Naive thymus-derived CD4-positive, alpha-beta T cell (primary cell): ENCODE measurements around the gene IRX3. TPM values are rescaled to one million over a fixed set of nuclear protein-coding genes. Genes with fewer than 3 reads are reported as not detected.

Source experiments
- ATAC-seq: fragments of 150-1000 bp; cut with Tn5 transposase; 2 replicates; pipeline ENCODE4 v1.10.0; 2021; ENCODE audit warnings: mild to moderate bottlenecking, moderate library complexity
- CTCF ChIA-PET: fragments of 350-600 bp; sonication (Branson Sonifier 250); formaldehyde crosslinking; loops from one replicate; lab custom pipeline; 2021; ENCODE audit warnings: antibody characterized with exemption; lab: Charles Lee
- POLR2A ChIA-PET: fragments of 350-600 bp; sonication (Branson Sonifier 250); formaldehyde crosslinking; loops from one replicate; lab custom pipeline; 2021; ENCODE audit warnings: antibody characterized with exemption, inconsistent platforms; lab: Charles Lee
- DNase-seq, 9 donors: peaks; one replicate each; pipeline versions ENCODE4 v3.0.0 to v3.0.0-alpha.2; 2020 to 2022; ENCODE audit warnings: mixed read lengths in 1 of 9
- H3K27ac ChIP-seq: one replicate; pipeline ENCODE4 v1.7.0; 2013; ENCODE audit warnings: mild to moderate bottlenecking, low read depth, low read length, moderate library complexity
- H3K27me3 ChIP-seq, 2 donors: one replicate each; pipeline ENCODE4 v1.7.0; 2013; ENCODE audit warnings: low read length in 2 of 2, mild to moderate bottlenecking in 2 of 2, moderate library complexity in 2 of 2; ENCODE audit not compliant: control insufficient read depth in 2 of 2, insufficient read depth in 2 of 2
- H3K36me3 ChIP-seq, 3 experiments: 1 replicate in 2 of 3; 2 replicates in 1 of 3; pipeline ENCODE4 v1.7.0; 2013; ENCODE audit warnings: low read length in 3 of 3, mild to moderate bottlenecking in 3 of 3, moderate library complexity in 1 of 3; ENCODE audit not compliant: insufficient read depth in 3 of 3, control insufficient read depth in 2 of 3
- H3K4me1 ChIP-seq, 2 donors: one replicate each; pipeline ENCODE4 v1.7.0; 2013; ENCODE audit warnings: low read length in 2 of 2, mild to moderate bottlenecking in 2 of 2, moderate library complexity in 1 of 2; ENCODE audit not compliant: control insufficient read depth in 2 of 2, insufficient read depth in 2 of 2
- H3K4me3 ChIP-seq: 2 replicates; pipeline ENCODE4 v1.7.0; 2013; ENCODE audit warnings: mild to moderate bottlenecking, low read length
- H3K9me3 ChIP-seq, 3 experiments: 1 replicate in 2 of 3; 2 replicates in 1 of 3; pipeline ENCODE4 v1.7.0; 2013; ENCODE audit warnings: low read length in 3 of 3; ENCODE audit not compliant: control insufficient read depth in 2 of 3
- H3K27ac Mint-ChIP-seq, 9 donors: one replicate each; pipeline ENCODE4 v1.8.0; 2020 to 2022; ENCODE audit warnings: mixed read lengths in 9 of 9, mild to moderate bottlenecking in 8 of 9, moderate library complexity in 5 of 9, inconsistent platforms in 2 of 9
- H3K27me3 Mint-ChIP-seq, 5 donors: one replicate each; pipeline ENCODE4 v1.8.0; 2021 to 2022; ENCODE audit warnings: mixed read lengths in 5 of 5, mild to moderate bottlenecking in 1 of 5
- H3K36me3 Mint-ChIP-seq, 5 donors: one replicate each; pipeline ENCODE4 v1.8.0; 2020 to 2022; ENCODE audit warnings: mixed read lengths in 5 of 5, mild to moderate bottlenecking in 3 of 5, inconsistent platforms in 1 of 5
- H3K4me1 Mint-ChIP-seq, 7 donors: one replicate each; pipeline ENCODE4 v1.8.0; 2020 to 2022; ENCODE audit warnings: mixed read lengths in 7 of 7, mild to moderate bottlenecking in 3 of 7, inconsistent platforms in 1 of 7
- H3K4me3 Mint-ChIP-seq, 10 donors: one replicate each; pipeline ENCODE4 v1.8.0; 2020 to 2022; ENCODE audit warnings: mild to moderate bottlenecking in 10 of 10, mixed read lengths in 10 of 10, moderate library complexity in 6 of 10, inconsistent platforms in 2 of 10
- H3K9me3 Mint-ChIP-seq, 11 donors: one replicate each; pipeline ENCODE4 v1.8.0; 2020 to 2022; ENCODE audit warnings: mixed read lengths in 11 of 11, mild to moderate bottlenecking in 4 of 11, inconsistent platforms in 1 of 11, moderate library complexity in 1 of 11
- intact Hi-C, 2 donors: fragments of 100-400 bp; cut with micrococcal nuclease; formaldehyde crosslinking; loops; one replicate each; pipeline ENCODE4 v1.15.1; 2023
- polyA plus RNA-seq, 2 donors: library from polyadenylated mRNA; unstranded; fragments of 300-500 nt; fragmentation: Illumina TruSeq; gene quantifications; one replicate each; pipeline ENCODE4 v1.2.3, GENCODE V29; 2021
- total RNA-seq, 6 experiments: library from RNA in 5 of 6; stranded (reverse) in 5 of 6; gene quantifications; 1 replicate in 5 of 6; 2 replicates in 1 of 6; pipeline ENCODE4 v1.2.3 and lab custom pipeline; 2021 to 2026

Gene IRX3
- 1 to 10 TPM in 1 of 5 experiments, not detected in 4; 3.2 TPM for total RNA-seq
- not detected for polyA plus RNA-seq
- not detected for total RNA-seq (lab: John Stamatoyannopoulos, UW)

GRCh38 chr16:54286366-54287130, at the start of gene IRX3:
TSS of gene IRX3 (minus strand) at chr16:54286787. CDS start at chr16:54286050, 737 bp downstream.
- peak within 1 kb of the TSS; percentile 38 to 90 (median 75) for H3K4me3 Mint-ChIP-seq
- DNase-seq (peak in 1 of 9 donors; percentile 41), ATAC-seq (no peak)
- peaks cover 0 to 6% (median 0%) of the 10 kb centered on the region in 11 donors for H3K9me3 Mint-ChIP-seq
- peaks cover 46 to 78% (median 67%) of the 10 kb centered on the region in 5 donors for H3K27me3 Mint-ChIP-seq
- H3K36me3 Mint-ChIP-seq, result peaks cover 0 to 16% (median 0%) of the 10 kb centered on the region in 5 donors
- H3K27me3 ChIP-seq, result no peaks in the 10 kb centered on the region
- peaks cover 19 to 51% (median 34%) of the 10 kb centered on the region in 7 donors for H3K4me1 Mint-ChIP-seq
- no peak within 1 kb of the TSS for H3K27ac ChIP-seq
- ChIA-PET POLR2A (no interaction called here), CTCF (no interaction called here)
- intact Hi-C loops, result loop anchor here in 1 of 2 donors (1.0 to 10.0 kb wide), 4 partner anchors 339 to 1908 kb away; partner anchors contain the start of genes GNAO1 and IRX5
- no peaks in the 10 kb centered on the region for H3K4me1 ChIP-seq
- H3K9me3 ChIP-seq, result no peaks in the 10 kb centered on the region
- H3K4me3 ChIP-seq, result no peak within 1 kb of the TSS
- no peaks in the 10 kb centered on the region for H3K36me3 ChIP-seq
- H3K27ac Mint-ChIP-seq, result peak within 1 kb of the TSS in 1 of 9 donors; percentile 71

- peaks cover 9 to 46% (median 16%) of the 10 kb centered on the region in 5 donors for H3K27me3 Mint-ChIP-seq
- DNase-seq, result no peak
- Histone ChIP-seq H3K9me3 (no peaks in the 10 kb centered on the region), H3K4me1 (no peaks in the 10 kb centered on the region), H3K4me3 (no peak overlapping the region), H3K36me3 (no peaks in the 10 kb centered on the region), H3K27ac (no peak overlapping the region), H3K27me3 (no peaks in the 10 kb centered on the region)
- H3K9me3 Mint-ChIP-seq, result peaks cover 0 to 10% (median 0%) of the 10 kb centered on the region in 11 donors
- intact Hi-C loops, result no loop called here
- CTCF ChIA-PET, result no interaction called here
- no peak for ATAC-seq
- no peaks in the 10 kb centered on the region for H3K4me1 Mint-ChIP-seq
- peaks cover 0 to 3% (median 0%) of the 10 kb centered on the region in 5 donors for H3K36me3 Mint-ChIP-seq
- no peak overlapping the region for H3K27ac Mint-ChIP-seq
- POLR2A ChIA-PET, result no interaction called here
- no peak overlapping the region for H3K4me3 Mint-ChIP-seq
Measured at GRCh38 chr16:54335230-54335629, 48.6 kb upstream of the IRX3 start.

GRCh38 chr16:54334208-54334607, 47.6 kb upstream of the IRX3 start:
- Histone ChIP-seq H3K27ac (no peak overlapping the region), H3K4me1 (no peaks in the 10 kb centered on the region), H3K4me3 (no peak overlapping the region), H3K9me3 (no peaks in the 10 kb centered on the region), H3K27me3 (no peaks in the 10 kb centered on the region), H3K36me3 (no peaks in the 10 kb centered on the region)
- peaks cover 9 to 48% (median 17%) of the 10 kb centered on the region in 5 donors for H3K27me3 Mint-ChIP-seq
- ATAC-seq (no peak), DNase-seq (no peak)
- peaks cover 0 to 7% (median 0%) of the 10 kb centered on the region in 11 donors for H3K9me3 Mint-ChIP-seq
- ChIA-PET POLR2A (no interaction called here), CTCF (no interaction called here)
- peaks cover 0 to under 1% (median 0%) of the 10 kb centered on the region in 5 donors for H3K36me3 Mint-ChIP-seq
- intact Hi-C loops, result no loop called here
- H3K4me1 Mint-ChIP-seq, result no peaks in the 10 kb centered on the region
- H3K4me3 Mint-ChIP-seq, result no peak overlapping the region
- H3K27ac Mint-ChIP-seq, result no peak overlapping the region

GRCh38 chr16:54331241-54332002, 44.8 kb upstream of the IRX3 start:
- Mint-ChIP-seq H3K4me1 (no peaks in the 10 kb centered on the region), H3K27ac (no peak overlapping the region), H3K9me3 (no peaks in the 10 kb centered on the region), H3K36me3 (no peaks in the 10 kb centered on the region), H3K4me3 (no peak overlapping the region), H3K27me3 (peaks cover 4 to 43% (median 14%) of the 10 kb centered on the region in 5 donors)
- Histone ChIP-seq H3K4me3 (no peak overlapping the region), H3K4me1 (no peaks in the 10 kb centered on the region), H3K9me3 (no peaks in the 10 kb centered on the region), H3K36me3 (no peaks in the 10 kb centered on the region), H3K27me3 (no peaks in the 10 kb centered on the region), H3K27ac (no peak overlapping the region)
- ATAC-seq, result no peak
- no peak for DNase-seq
- POLR2A ChIA-PET, result no interaction called here
- CTCF ChIA-PET, result no interaction called here
- intact Hi-C loops, result no loop called here

- no peak for ATAC-seq
- Histone ChIP-seq H3K27ac (no peak overlapping the region), H3K27me3 (no peaks in the 10 kb centered on the region), H3K36me3 (no peaks in the 10 kb centered on the region), H3K9me3 (no peaks in the 10 kb centered on the region), H3K4me3 (no peak overlapping the region), H3K4me1 (no peaks in the 10 kb centered on the region)
- H3K27me3 Mint-ChIP-seq, result peaks cover 0 to 24% (median 4%) of the 10 kb centered on the region in 5 donors
- DNase-seq, result no peak
- intact Hi-C loops, result no loop called here
- H3K4me1 Mint-ChIP-seq, result no peaks in the 10 kb centered on the region
- H3K27ac Mint-ChIP-seq, result no peak overlapping the region
- ChIA-PET CTCF (no interaction called here), POLR2A (no interaction called here)
- no peak overlapping the region for H3K4me3 Mint-ChIP-seq
- H3K9me3 Mint-ChIP-seq, result no peaks in the 10 kb centered on the region
- no peaks in the 10 kb centered on the region for H3K36me3 Mint-ChIP-seq
Measured at GRCh38 chr16:54327609-54328008, 41.0 kb upstream of the IRX3 start.

- CTCF ChIA-PET, result interaction anchor here (0.7 kb wide), 1 partner anchor 123 kb away, joined by 4 read pairs; no protein-coding TSS in a partner anchor
- H3K4me1 Mint-ChIP-seq, result no peaks in the 10 kb centered on the region
- no peak overlapping the region for H3K4me3 Mint-ChIP-seq
- Histone ChIP-seq H3K27me3 (no peaks in the 10 kb centered on the region), H3K4me3 (no peak overlapping the region), H3K4me1 (no peaks in the 10 kb centered on the region), H3K9me3 (no peaks in the 10 kb centered on the region), H3K27ac (no peak overlapping the region), H3K36me3 (no peaks in the 10 kb centered on the region)
- ATAC-seq, result no peak
- H3K27me3 Mint-ChIP-seq, result peaks cover 0 to 19% (median 4%) of the 10 kb centered on the region in 5 donors
- H3K36me3 Mint-ChIP-seq, result no peaks in the 10 kb centered on the region
- intact Hi-C loops, result no loop called here
- no peak overlapping the region for H3K27ac Mint-ChIP-seq
- POLR2A ChIA-PET, result no interaction called here
- no peak for DNase-seq
- no peaks in the 10 kb centered on the region for H3K9me3 Mint-ChIP-seq
Measured at GRCh38 chr16:54326266-54326662, 39.7 kb upstream of the IRX3 start.
